Kidney glomerular epithelial cell (primary cell): ENCODE measurements around the gene SLC11A1.

Experiments
- DNase-seq: peaks from one replicate; lab custom pipeline; 2025; lab: John Stamatoyannopoulos, UW

The SLC11A1 gene

DNA sequence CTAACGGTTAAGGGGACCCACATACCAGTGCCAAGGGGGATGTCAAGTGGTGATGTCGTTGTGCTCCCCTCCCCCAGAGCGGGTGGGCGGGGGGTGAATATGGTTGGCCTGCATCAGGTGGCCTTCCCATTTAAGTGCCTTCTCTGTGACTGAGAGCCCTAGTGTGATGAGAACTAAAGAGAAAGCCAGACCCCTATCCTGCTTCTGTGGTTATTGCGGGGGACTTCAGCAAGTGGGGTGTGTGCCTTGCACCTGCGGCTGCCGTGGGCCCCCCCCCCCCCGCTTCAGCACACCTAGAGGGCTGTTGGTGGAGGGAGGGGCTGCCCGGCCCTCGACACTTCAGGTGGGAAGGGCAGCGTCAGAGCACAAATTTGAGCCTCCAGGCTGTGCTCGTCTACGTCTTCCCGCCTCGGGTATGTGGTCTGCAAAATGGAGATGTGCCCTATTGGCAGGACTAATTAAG, 23.7 kb downstream of the SLC11A1 start:
- no peak for DNase-seq

- peak; percentile 90 for DNase-seq
Measured at GRCh38 chr2:218406209-218406948, 24.3 kb downstream of the SLC11A1 start.

DNA sequence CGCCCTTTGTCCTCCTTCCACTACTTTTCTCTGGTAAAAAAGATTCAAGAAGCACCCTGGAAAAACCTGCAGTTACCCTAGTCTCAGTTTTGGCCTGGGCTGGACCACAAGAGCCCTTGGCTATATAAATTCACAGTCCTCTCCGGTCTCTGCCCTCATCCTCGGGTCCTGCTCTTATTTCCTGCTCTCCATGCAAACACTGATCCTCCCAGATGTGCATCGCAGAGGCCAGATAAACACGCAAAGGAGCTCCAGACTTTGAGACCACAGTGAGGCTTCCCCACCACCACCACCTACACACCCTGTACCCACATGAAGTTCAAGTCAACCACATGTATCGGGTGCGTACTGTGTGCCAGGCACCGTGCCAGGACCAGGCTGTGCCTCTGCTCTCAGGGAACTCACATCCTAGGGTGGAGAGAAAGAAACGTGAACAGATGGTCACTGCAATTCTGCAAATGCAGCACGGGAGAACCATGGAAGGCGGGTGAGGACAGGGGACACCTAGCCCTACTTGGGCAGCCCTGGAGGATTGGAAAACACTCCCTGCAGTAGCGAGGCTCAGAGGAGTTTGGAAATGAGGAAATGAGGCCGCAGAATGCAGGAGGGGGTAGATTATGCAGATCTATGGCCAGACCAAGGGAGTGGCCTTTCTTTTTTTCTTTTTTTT, 25.0 kb downstream of the SLC11A1 start:
- peak; percentile 52 for DNase-seq

- no peak for DNase-seq
Measured at GRCh38 chr2:218407717-218408116, 25.6 kb downstream of the SLC11A1 start.

DNA sequence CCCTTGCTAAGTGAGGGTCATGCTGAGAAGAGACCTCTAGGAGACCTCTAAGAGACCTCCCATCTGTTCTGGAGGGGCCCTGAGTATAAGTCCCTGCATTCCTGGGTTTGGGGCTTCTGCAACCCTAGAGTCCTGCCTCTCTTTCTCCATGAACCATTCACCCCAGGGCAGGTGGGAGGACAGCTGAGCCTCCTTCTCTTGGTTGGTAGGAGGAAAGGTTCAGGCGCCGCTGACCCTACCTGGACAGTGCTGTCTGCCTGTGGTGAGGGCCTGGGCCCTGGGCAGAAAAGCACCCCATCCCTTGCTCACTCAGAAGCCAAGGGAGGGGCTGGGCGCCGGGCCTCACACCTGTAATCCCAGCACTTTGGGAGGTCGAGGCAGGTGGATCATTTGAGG, 36.2 kb downstream of the SLC11A1 start:
- DNase-seq = no peak

- DNase-seq = no peak
Measured at GRCh38 chr2:218418717-218419458, 36.8 kb downstream of the SLC11A1 start, which contains the start of gene VIL1. Gene VIL1 (plus strand): TSS chr2:218419123. CDS start chr2:218423779, 4,656 bp downstream.

DNA sequence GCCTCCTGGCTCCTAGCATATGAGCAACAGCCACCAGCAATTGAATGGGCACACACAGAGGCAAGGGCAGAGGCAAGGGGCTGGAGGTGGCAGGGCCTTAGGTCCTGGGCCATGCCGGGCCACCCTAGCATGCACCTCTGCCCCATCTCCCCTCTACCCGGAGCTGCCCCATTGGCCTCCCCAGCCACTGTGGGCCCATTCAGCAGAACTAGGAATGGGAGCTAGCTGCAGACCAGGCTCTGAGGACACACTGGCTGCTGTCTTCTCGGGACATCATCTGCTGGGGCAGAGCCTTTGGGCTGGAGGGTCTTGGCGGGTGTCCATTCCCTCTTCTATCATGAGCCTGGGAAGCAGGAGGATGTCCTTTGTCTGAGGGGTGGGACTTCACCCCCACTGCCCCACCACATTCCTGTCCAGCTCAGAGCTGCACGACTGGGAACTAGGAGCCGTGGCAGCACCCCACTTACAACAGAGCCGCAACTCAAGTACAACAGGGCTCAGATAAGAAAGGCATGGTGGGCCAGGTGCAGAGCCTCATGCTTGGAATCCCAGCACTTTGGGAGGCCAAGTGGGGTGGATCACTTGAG, 37.6 kb downstream of the SLC11A1 start:
- no peak for DNase-seq

DNA sequence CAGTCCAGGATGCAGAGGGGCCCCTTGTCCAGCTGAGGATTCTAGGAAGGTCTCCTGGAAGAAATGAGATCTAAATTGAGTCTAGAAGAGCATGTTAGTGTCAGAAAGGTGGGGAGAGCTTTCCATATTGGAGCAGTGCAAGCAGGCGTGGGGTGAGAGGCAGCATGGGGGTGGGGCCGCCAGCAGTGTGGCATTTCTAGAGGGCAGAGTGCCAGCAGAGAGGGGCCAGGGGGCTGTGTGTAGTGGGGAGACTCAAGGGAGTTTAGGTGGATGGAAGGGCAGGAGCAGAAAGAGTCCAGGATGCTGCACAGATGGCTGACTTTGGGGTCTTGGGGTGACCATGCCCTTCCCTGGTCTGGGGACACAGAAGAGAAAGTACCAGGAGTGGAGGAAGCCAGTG, 39.0 kb downstream of the SLC11A1 start:
- DNase-seq = no peak

- no peak for DNase-seq
Measured at GRCh38 chr2:218422403-218423086, 40.5 kb downstream of the SLC11A1 start.

GRCh38 chr2:218423584-218423983, 41.5 kb downstream of the SLC11A1 start:
- no peak for DNase-seq

GRCh38 chr2:218425531-218425930, 43.5 kb downstream of the SLC11A1 start:
- no peak for DNase-seq

DNA sequence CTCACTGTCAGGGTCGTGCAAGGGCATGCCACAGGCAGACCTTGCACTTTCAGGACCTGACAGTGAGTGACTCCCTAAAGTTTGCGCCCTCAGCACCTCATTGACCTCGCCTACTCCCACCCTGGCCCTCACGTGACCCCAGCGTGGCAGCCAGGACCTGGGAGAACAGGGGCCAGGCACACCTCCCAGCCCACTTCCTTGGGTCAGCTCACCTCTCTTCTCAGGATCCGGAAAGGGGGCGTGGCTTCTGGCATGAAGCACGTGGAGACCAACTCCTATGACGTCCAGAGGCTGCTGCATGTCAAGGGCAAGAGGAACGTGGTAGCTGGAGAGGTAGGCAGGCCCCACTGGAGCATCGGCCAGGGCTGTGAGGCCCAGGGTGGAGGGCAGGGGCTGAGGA, 45.7 kb downstream of the SLC11A1 start:
- no peak for DNase-seq

- DNase-seq = no peak
Measured at GRCh38 chr2:218428846-218429558, 46.9 kb downstream of the SLC11A1 start.

- no peak for DNase-seq
Measured at GRCh38 chr2:218429911-218430692, 48.0 kb downstream of the SLC11A1 start.

GRCh38 chr2:218430721-218431120, 48.6 kb downstream of the SLC11A1 start:
- no peak for DNase-seq

DNA sequence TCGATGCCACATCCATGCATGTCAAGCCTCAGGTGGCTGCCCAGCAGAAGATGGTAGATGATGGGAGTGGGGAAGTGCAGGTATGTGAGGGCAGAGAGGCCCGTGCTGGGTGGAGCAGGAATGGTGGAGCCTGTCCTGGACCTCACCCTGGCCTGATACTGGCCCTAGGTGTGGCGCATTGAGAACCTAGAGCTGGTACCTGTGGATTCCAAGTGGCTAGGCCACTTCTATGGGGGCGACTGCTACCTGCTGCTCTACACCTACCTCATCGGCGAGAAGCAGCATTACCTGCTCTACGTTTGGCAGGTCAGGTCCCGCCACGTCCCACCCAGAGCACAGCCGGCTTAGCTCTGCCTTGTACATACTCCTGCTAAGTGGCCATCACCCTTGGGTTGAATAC, 49.8 kb downstream of the SLC11A1 start:
- no peak for DNase-seq

- no peak for DNase-seq
Measured at GRCh38 chr2:218432676-218433365, 50.7 kb downstream of the SLC11A1 start.

DNA sequence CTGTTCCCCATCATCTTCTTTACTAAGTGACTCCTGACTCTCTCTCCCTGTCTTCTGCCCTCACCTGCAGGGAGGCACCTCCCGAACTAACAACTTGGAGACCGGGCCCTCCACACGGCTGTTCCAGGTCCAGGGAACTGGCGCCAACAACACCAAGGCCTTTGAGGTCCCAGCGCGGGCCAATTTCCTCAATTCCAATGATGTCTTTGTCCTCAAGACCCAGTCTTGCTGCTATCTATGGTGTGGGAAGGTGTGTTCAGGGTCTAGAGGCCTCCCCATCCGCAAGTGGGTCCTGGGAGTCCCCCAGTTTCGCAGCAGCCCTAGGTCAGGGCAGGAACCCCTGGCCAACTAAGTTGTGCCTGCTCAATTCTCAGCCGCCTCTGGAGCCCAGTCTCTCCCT, 52.4 kb downstream of the SLC11A1 start:
- no peak for DNase-seq
